GM19023 (cell line): ENCODE data around the gene CDH23.

Experiments used
- ATAC-seq: cut with Tn5 transposase; IDR thresholded peaks from one replicate; pipeline ENCODE4 v1.9.1; 2021; ENCODE audit warnings: mild to moderate bottlenecking, moderate library complexity; ENCODE audit not compliant: unreplicated experiment

CDH23 gene

GRCh38 chr10:71837098-71837827 is 440.5 kb downstream of the CDH23 start:
- ATAC-seq = no peak

- no peak for ATAC-seq
Observed at GRCh38 chr10:71838264-71839211, 441.8 kb downstream of the CDH23 start.

GRCh38 chr10:71840177-71840957 is 443.6 kb downstream of the CDH23 start:
- no peak for ATAC-seq

GRCh38 chr10:71840958-71841335 is 444.2 kb downstream of the CDH23 start:
- no peak for ATAC-seq

GRCh38 chr10:71842422-71842821 is 445.7 kb downstream of the CDH23 start:
- ATAC-seq = no peak

GRCh38 chr10:71842856-71843686 is 446.4 kb downstream of the CDH23 start:
- ATAC-seq = no peak

GRCh38 chr10:71844084-71844483 is 447.4 kb downstream of the CDH23 start:
- ATAC-seq = no peak

GRCh38 chr10:71844695-71845094 is 448.0 kb downstream of the CDH23 start:
- ATAC-seq = no peak

GRCh38 chr10:71845410-71846405 is 449.0 kb downstream of the CDH23 start:
- ATAC-seq = no peak

- no peak for ATAC-seq
Observed at GRCh38 chr10:71846816-71847215, 450.1 kb downstream of the CDH23 start.

- no peak for ATAC-seq
Observed at GRCh38 chr10:71847418-71847817, 450.7 kb downstream of the CDH23 start.

- ATAC-seq = no peak
Observed at GRCh38 chr10:71848325-71849275, 451.9 kb downstream of the CDH23 start.

GRCh38 chr10:71849461-71849908 is 452.8 kb downstream of the CDH23 start:
- no peak for ATAC-seq

- no peak for ATAC-seq
Observed at GRCh38 chr10:71850021-71850742, 453.5 kb downstream of the CDH23 start.

GRCh38 chr10:71850743-71851464 is 454.2 kb downstream of the CDH23 start, which contains the start of gene PSAP:
PSAP (minus strand) TSS chr10:71851251; CDS start chr10:71851221, 30 bp downstream.
- peak; percentile 95 for ATAC-seq

- peak; percentile 7 for ATAC-seq
Observed at GRCh38 chr10:71851465-71852095, 454.9 kb downstream of the CDH23 start.
